Fibroblast of skin of left biceps (primary cell): ENCODE data around the gene PTPRN2.

Experiments used
- DNase-seq, 2 experiments: peaks; one replicate each; pipeline ENCODE4 v3.0.0-alpha.2; 2013; ENCODE audit warnings: low read depth in 2 of 2

Gene PTPRN2

GRCh38 chr7:157687845-157688532 lies 899.6 kb downstream of the PTPRN2 start:
- DNase-seq, result no peak

DNA sequence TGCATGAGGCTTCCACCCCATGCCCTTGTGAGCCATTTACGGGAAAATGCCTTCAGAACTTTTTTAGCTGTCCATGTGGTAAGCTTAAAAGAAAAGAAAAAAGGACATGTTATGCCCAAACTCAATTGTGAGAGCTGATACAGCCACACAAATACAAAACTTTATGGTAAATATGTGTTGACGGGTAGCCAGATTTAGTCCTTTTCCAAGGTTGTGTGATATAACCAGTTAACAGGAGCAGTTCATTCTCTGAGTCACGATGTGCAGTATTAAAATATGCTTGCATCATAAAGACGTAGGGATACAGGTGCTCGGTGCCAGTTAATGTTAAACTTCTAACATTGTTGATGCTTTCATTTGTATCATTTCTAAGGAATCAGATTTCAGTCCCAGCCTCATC lies 900.5 kb downstream of the PTPRN2 start:
- no peak for DNase-seq

DNA sequence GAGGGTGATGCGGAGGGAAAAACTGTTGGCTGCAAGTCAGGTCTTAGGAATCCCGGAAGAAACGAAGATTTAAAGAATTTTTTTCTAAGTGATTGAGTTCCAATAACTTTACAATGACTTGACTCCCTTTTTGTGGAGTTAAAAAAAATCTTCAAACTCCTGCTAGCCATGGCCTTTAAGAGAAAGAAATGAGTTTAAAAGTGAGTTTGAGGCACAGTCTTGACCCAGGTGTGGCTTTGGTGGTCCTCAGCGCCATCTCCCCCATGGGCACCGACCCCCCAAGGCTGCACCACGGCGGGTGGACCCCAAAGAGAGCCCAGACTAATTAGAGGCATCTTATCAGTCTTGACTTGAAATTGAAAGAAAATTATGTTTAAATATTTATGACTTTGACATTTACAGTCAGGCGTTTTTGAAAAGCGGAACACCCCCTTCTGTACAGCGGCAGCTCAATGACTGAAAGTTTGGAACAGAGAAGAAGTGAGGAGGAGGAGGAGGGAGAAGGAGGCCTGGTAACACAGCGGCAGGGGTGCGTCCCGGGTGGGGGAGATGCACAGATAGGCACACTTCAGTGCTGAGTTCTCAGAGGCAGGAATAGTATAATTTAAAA lies 901.2 kb downstream of the PTPRN2 start:
- DNase-seq, result no peak

GRCh38 chr7:157685430-157686284 lies 902.0 kb downstream of the PTPRN2 start:
- no peak for DNase-seq

DNA sequence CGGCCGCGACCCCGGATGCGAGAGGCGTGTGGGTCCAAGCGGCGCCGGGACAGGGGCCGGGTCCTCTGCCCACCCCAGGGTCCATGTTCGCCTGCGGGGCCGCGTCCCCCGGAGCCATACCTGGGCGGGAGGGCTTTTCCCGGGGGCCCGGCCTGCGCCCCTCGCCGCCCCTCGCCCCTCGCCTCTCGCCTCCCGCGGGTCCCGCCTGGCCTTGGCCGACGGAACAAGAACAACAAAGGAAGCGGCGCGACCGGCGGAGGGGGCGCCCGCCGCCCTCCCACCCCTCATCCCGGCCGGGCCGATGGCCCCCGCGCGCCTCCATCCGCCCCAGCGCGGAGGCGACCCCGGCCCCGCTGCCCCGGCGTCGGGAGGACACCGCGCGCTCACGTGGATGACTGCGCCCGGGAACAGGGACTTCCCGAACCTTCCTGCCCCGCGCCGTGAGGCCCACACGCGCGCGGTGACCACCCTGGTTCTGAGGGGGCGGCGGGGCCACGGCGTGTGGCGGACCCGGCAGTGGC lies 902.7 kb downstream of the PTPRN2 start:
- DNase-seq, result no peak

DNA sequence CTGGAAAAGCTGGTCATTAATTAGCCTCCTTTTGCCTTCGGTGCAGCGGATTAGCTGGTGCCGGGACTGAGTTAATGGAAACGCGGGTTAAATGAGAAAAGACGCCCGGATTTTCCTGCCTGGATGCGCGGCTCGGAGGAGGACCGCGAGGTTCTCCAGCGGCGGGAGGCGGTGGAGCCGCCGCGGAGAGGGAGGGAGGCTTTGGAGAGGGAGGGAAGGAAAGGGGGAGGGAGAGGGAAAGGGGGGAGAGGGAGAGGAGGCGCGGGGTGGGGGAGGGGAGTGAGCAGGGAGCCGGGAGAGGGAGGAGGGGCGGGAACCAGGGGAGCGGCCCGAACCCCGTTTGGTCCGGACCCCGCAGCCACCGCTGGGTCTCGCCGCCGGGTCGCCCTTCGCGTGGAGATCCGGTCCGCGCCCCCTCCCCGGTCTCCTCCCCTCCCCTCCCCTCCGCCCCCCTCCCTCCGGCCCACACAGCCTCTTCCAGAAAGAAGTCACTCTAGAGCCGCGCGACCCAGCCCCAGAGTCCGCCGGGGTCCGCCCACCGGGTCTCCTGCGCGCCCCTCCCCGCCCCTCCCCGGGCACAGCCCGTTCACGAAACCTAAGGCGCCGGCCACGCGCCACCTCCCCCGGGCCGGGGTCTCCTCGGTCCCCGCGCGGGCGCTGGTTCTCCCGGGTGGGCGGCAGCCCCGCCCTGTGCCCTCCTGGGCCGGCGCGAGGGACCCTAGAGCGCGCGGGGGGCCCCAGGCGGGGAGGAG lies 903.3 kb downstream of the PTPRN2 start:
- no peak for DNase-seq

DNA sequence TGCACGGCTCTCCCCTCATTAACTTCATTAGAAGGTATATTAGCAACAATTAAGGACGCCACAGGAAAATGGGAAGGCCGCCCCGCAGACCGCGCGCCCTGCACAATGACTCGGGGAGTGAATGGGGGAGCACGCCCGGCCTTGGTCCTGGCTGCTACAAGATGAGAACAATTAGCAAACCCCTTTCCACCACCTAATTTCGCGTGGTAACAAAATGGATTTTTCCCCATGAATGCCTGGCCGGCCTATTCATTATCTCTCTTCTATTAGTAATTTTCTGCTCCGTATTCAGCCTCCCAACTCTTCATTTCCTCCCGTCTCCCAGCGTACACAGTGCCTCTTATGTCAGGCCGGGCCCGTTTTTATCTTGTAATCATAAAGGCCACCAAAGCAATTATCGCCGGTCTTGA lies 903.9 kb downstream of the PTPRN2 start:
- no peak for DNase-seq

- DNase-seq, result no peak
Observed at GRCh38 chr7:157682946-157683746, 904.5 kb downstream of the PTPRN2 start.

GRCh38 chr7:157682064-157682945 lies 905.3 kb downstream of the PTPRN2 start:
- DNase-seq, result no peak

GRCh38 chr7:157679607-157680006 lies 908.0 kb downstream of the PTPRN2 start:
- DNase-seq, result no peak

- DNase-seq, result no peak
Observed at GRCh38 chr7:157678501-157678900, 909.1 kb downstream of the PTPRN2 start.

- DNase-seq, result no peak
Observed at GRCh38 chr7:157676456-157677255, 911.0 kb downstream of the PTPRN2 start.

DNA sequence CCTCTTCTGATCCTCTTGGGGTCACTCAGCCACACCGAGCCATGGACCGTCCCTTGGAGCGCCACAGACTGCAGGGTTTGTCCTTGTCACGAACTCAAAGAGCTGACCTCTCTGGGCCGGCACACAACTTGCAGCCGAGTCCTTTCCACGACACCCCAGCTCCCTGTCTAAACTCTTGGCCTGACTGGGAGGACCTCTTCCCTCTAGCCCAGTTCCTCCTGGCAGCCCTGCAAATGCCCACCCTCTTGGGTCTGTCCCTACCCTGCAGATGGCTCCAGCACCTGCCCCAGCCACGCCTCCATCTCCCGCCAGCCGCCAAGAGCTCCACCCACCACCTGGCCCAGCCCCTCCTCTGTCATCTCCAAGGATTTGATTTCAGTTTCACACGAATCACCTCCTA lies 911.6 kb downstream of the PTPRN2 start:
- no peak for DNase-seq

- DNase-seq, result no peak
Observed at GRCh38 chr7:157675427-157675927, 912.1 kb downstream of the PTPRN2 start.

GRCh38 chr7:157674715-157675426 lies 912.8 kb downstream of the PTPRN2 start:
- DNase-seq, result no peak

- no peak for DNase-seq
Observed at GRCh38 chr7:157674027-157674714, 913.5 kb downstream of the PTPRN2 start.

DNA sequence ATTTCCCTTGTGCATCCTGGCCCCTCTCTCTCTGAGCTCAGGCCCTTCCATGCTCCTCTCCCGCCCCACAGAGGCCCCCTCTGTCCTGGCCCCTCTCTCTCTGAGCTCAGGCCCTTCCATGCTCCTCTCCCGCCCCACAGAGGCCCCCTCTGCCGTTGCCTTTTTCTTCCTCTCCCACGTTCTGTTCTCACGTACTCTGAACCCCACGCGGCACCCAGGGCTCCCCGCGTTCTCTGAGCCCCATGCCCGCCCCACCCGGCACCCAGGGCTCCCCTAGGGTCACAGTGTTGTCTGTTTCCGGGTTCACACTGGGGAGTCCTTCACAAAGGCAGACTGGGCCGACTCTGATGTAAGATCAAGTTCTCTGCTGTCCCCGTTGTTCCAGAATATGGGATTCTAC lies 914.0 kb downstream of the PTPRN2 start:
- DNase-seq, result no peak
